ENCODE data around the gene ZNF697.
"Not testable (repeated sequence)": the region's sequence is repeated elsewhere in the genome, so short reads cannot be mapped to it uniquely, and the experiment has no call there.

The ZNF697 gene

DNA sequence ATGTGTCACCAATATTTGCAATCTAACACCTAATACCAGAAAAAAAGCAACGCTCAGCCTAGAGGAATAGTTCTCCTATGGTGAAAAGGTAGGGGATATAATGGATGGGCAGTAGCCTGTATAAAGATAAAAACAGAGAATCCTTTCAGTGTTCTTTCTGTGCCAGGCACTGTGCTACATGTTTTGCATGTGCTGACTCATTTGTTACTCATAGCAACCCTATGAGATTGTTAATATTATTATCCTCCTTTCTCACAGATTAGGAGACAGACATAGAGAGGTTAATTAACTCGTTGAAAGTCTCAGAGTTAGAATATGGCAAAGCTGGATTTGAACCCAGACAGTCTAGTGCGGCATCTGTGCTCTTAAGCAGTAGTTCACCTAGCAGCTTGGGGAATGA, 45.3 kb downstream of the ZNF697 start:
- DNase-seq (ENCODE audit: low read depth) = not testable (repeated sequence)

- no peak for DNase-seq (ENCODE audit: low read depth)
Measured at GRCh38 chr1:119602169-119602568, 45.9 kb downstream of the ZNF697 start.

- DNase-seq (ENCODE audit: low read depth) = no peak
Measured at GRCh38 chr1:119600976-119601375, 47.1 kb downstream of the ZNF697 start.

DNA sequence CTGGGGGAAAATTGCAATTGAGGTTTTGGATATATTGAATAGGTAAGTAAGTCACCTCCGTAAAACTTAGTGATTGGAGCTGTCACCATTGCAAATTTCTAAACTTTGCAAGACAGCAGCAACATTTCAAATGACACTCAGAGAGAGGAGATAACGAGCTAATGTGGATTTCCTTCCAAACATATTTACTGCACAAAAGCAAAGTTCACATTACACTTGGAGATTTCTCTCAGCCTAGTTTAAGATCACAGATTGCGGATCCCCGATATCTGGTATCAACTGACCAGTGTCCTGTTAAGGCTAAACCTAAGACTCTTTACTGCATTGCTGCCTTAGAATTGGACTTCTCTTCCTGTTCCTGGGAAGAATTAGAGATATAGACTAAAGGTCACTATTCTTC, 47.5 kb downstream of the ZNF697 start:
- no peak for DNase-seq (ENCODE audit: low read depth)

DNA sequence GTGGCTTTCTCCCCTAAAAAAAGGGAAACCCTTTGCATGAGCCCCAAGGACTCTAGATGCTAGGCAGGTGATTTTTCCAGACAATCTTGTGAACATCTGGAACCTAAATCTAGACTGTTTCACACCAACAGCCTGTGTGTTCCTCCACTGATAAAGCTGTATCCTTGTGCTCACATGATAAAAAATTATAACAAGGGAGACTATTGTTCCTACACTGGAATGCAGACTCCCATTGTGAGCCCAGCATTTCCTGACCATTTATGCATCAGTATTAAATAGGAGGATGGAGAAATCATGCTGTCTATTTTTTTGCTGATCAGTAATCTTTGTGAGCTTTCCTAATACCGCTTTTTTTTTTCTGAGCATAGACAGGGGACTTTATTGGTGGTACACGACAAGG, 52.5 kb downstream of the ZNF697 start:
- DNase-seq (ENCODE audit: low read depth) = no peak

- no peak for DNase-seq (ENCODE audit: low read depth)
Measured at GRCh38 chr1:119595168-119595567, 52.9 kb downstream of the ZNF697 start.

DNA sequence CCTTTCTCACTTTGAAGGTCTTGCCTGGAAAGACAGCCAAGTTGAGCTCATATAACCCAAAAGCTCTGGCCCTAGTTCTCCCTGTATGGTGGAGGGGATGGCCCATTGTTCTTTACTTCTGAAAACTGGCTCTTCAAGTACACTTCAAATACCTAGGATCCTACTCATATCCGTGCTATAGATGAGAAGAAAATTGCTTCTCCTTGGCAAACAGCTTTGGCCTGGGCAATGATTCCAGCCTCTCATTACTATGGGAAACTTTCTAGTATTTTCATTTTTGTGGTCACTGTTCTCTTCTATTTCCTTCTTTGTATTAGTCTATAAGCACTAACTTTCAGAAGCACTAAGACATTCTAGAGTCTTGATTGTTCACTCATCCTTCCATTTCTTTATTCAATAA, 53.7 kb downstream of the ZNF697 start:
- DNase-seq (ENCODE audit: low read depth) = no peak

DNA sequence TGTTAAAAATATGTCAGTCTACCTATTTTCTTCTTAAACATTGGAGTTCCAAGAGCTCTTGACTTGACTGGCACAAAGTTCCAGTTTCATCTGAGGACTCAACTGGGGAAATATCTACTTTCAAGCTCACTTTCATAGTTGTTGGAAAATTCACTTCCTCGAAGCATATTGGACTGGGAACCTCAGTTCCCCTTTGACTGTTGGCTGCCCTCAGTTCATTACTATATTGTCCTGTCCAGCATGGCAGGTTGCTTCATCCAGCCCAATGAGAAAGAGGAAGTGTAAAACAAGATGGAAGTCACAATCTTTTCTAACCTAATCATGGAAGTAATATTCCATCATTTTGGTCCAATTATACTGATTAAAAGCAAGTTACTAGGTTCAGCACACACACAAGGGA, 54.3 kb downstream of the ZNF697 start:
- no peak for DNase-seq (ENCODE audit: low read depth)

DNA sequence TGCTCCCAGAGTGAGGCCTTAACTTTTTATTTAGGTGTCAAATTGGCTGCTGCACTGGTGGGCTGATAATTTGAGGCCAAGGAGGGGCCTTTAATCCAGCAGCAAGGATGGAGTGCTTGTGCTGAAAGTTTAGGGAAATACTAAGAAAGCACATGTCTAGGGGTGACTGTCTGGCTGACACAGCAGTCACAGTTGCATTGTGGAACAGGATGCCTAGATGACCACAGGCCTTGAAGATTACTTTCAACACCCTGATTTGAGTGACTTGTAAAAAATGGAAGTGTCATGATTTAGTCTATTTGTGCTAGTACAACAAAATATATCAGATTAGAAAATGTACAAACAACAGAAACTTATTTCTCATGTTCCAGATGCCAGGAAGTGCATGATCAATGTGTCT, 57.7 kb downstream of the ZNF697 start:
- no peak for DNase-seq (ENCODE audit: low read depth)

GRCh38 chr1:119588621-119589020, 59.4 kb downstream of the ZNF697 start:
- no peak for DNase-seq (ENCODE audit: low read depth)

GRCh38 chr1:119587341-119587740, 60.7 kb downstream of the ZNF697 start:
- DNase-seq (ENCODE audit: low read depth) = no peak

- not testable (repeated sequence) for DNase-seq (ENCODE audit: low read depth)
Measured at GRCh38 chr1:119585801-119586200, 62.3 kb downstream of the ZNF697 start.

DNA sequence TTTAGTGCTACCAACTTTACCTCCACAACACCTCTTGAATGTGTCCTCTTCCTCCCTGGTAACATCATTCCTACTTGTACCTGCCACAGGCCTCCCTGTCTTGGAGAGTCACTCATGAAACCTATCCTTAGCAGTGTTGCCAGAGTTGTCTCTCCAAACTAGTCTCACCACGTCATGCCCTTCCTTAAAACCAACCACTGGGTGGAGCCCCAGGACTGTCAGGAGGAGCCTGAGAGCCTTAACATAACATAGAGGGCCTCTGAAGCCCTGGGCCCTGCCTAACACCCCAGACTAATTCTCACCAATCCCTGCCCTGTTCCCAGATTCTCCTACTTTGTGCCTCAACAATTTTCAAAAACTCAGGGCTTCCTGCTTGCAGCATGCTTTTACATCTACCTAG, 65.3 kb downstream of the ZNF697 start:
- DNase-seq (ENCODE audit: low read depth) = no peak

DNA sequence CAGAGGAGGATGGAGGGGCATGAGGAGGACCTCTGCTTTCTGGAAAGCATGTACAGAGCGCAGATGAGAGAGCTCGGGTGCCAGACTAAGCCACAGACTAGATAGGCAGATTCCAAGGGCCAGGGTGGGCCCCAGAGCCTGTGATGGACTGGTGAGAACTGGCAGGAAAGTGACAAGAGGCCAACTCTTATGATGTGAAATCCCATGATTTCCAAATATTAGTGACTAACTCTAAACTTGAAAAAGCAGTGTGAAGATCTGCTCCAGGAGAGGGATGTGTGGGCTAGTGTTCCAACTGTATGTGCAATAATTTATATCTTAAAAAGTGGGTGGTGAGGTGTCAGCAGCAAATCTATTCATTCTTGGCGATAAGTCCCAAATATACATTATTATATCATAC, 67.0 kb downstream of the ZNF697 start:
- DNase-seq (ENCODE audit: low read depth) = not testable (repeated sequence)

DNA sequence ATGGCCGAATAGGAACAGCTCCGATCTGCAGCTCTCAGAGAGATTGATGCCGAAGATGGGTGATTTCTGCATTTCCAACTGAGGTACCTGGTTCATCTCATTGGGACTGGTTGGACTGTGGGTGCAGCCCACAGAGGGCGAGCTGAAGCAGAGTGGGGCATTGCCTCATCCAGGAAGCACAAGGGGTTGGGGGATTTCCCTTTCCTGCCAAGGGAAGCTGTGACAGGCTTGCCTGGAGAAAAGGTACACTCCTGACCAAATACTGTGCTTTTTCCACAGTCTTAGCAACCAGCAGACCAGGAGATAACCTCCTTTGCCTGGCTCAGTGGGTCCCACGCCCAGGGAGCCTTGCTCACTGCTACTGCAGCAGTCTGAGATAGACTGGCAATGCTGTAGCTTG, 74.2 kb downstream of the ZNF697 start:
- DNase-seq (ENCODE audit: low read depth) = no peak

GRCh38 chr1:119569930-119570622, 78.0 kb downstream of the ZNF697 start:
- not testable (repeated sequence) for DNase-seq (ENCODE audit: low read depth)

All from activated T-helper 9 cell treated with anti-CD3 and anti-CD28 coated beads, Interleukin-2, amount 50 U/mL, for 16 hours (primary cell).